ENCODE measurements around the gene GPER1. TPM values are rescaled to one million over a fixed set of nuclear protein-coding genes. Genes with fewer than 3 reads are reported as not detected.
"Not testable (repeated sequence)": the region's sequence is repeated elsewhere in the genome, so short reads cannot be mapped to it uniquely, and the experiment has no call there.

GPER1 gene
- total RNA-seq, 1 donor from 2014 or later = 1.2 TPM

DNA sequence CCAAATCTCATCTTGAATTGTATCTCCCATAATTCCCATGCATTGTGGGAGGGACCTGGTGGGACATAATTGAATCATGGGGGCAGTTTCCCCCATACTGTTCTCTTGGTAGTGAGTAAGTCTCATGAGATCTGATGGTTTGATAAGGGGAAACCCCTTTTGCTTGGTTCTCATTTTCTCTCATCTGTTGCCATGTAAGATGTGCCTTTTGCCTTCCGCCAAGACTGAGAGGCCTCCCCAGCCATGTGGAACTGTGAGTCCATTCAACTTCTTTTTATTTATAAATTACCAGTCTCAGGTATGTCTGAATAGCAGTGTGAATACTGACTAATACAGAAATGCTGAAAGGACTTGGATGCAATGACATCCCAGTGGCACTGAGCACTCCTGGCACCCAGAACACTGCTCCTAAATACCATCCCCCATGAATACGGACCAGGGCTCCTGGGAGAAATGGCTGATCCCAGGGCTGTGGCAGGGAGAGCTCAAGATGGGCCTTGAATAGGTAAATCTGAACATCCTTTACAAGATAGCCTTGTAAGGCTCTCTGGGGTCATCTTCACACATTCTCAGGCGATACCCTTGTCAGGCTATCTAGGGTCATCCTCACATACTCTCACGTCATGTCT, 52.7 kb downstream of the GPER1 start:
- no peak for DNase-seq (ENCODE audit: low read depth in 2 of 2)

GRCh38 chr7:1141651-1142050, 53.7 kb downstream of the GPER1 start:
- no peak for DNase-seq (ENCODE audit: low read depth in 2 of 2)

DNA sequence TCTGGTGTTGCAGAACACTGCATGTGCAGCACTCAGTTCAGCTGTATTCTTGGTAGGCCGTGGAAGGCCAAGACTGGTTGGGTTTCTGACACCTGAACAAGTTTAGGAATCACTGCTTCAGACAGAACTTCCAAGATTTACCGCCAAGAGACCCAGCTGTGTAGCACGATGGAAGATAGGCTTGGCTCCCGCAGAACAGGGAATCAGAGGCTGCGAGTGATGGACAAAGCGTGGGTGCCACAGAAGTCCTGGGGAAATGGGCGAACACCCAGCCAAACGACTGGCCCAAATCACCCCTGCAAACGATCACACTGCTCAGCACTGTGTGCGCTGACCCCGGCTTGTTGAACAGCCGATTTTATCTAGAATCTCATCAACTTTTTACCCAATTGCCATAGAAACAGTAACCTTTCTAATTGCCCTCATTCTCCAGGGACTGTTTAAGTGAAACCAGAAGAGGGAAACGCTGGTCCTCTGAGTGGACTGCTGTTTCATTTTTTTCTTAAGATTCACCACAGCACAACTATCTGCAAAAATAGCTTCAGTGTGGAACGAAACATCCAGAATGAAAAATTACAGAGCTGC, 54.2 kb downstream of the GPER1 start:
- no peak for DNase-seq (ENCODE audit: low read depth in 2 of 2)

DNA sequence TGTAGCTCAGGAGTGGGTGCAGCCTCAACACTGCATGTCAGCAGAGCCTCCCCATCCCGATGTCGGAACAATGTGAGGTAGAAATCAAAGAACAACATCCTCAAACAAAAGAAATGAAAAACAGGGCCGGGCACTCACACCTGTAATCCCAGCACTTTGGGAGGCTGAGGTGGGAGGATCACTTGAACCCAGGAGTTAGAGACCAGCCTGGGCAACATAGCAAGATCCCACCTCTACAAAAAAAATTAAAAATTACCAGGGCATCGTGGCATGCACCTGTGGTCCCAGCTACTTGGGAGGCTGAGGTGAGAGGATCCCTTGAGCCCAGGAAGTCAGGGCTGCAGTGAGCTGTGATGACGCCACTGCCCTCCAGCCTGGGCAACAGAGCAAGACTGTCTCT, 55.1 kb downstream of the GPER1 start:
- not testable (repeated sequence) for DNase-seq (ENCODE audit: low read depth in 2 of 2)

Other genes with a start within 250 kb of the GPER1 start
- 34.2 and 38.3 TPM in 2 replicates for gene GET4, start 211.6 kb upstream of the GPER1 start, total RNA-seq
- 1.7 and 3.2 TPM in 2 replicates for gene ADAP1, start 133.4 kb upstream of the GPER1 start, total RNA-seq
- gene COX19, start 112.6 kb upstream of the GPER1 start, total RNA-seq = 3.9 and 5.4 TPM in 2 replicates
- gene CYP2W1, start 104.9 kb upstream of the GPER1 start, total RNA-seq = not detected in 2 replicates
- gene GPR146, start 43.6 kb upstream of the GPER1 start, total RNA-seq = 24.0 and 90.3 TPM in 2 replicates
- 6.5 and 14.1 TPM in 2 replicates for gene ZFAND2A, start 72.1 kb downstream of the GPER1 start, total RNA-seq
- gene UNCX, start 144.8 kb downstream of the GPER1 start, total RNA-seq = not detected in 2 replicates

Measured in lung microvascular endothelial cell (primary cell).